Right ventricle myocardium inferior (tissue), 1 donor: ENCODE measurements around the gene EIF1AD. TPM values are rescaled to one million over a fixed set of nuclear protein-coding genes. Genes with fewer than 3 reads are reported as not detected.

ENCODE experiments used
- ATAC-seq: fragments of 200-7000 bp; cut with Tn5 transposase; one replicate; pipeline ENCODE4 v1.9.1; 2020; ENCODE audit warnings: mild to moderate bottlenecking, moderate library complexity
- DNase-seq: peaks from one replicate; pipeline ENCODE4 v3.0.0; 2021; ENCODE audit errors: missing footprints
- intact Hi-C: fragments of 100-400 bp; cut with DNase I; formaldehyde crosslinking; loops from one replicate; pipeline ENCODE4 v1.11.0; 2022
- total RNA-seq: library from RNA; stranded (reverse); fragmentation: NEBNext Ultra II Directional; extraction: Animal tissue kit (Norgen Biotek cat#: 25700); gene quantifications from one replicate; pipeline ENCODE4 v1.2.1, GENCODE V29; 2021
- donor health status: DM: no; HTN: yes; CAD: no; lungs with severe emphysema.

EIF1AD gene
- total RNA-seq, 1 donor from 2014 or later: 18.0 TPM

DNA sequence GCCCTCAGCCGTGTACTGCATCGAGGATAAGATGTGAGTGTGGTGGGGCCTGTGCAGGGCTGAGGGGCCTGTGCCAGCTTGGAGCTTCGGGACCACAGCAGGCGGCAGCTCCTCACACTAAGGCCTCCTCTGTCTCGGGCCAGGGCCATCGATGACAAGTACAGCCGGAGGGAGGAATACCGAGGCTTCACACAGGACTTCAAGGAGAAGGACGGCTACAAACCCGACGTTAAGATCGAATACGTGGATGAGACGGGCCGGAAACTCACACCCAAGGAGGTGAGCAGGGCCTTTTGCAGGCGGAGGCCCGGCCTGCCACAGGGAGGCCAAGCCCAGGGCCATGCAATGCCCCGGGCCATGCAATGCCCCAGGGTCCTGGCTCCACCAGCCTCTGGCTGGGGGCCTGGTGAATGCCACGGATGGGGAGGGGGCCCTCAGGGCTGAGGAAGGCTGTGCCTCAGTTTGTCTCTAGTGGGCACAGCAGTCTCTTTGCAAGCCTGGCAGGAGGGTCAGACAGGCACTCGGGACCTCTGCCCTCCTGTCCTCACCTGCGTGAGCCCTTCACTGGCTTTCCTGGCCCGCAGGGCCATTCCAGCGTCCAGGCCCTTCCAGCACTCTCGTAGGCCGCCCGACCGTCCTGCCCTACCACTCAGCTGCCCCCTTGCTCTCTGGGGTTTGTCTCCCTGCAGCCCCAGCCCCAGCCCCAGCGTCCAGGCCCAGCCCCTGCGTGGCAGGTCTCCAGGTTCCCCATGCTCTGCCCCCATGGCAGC is 24.2 kb downstream of the EIF1AD start:
- intact Hi-C loops: no loop called here
- ATAC-seq (peak; percentile 32), DNase-seq (no peak)

DNA sequence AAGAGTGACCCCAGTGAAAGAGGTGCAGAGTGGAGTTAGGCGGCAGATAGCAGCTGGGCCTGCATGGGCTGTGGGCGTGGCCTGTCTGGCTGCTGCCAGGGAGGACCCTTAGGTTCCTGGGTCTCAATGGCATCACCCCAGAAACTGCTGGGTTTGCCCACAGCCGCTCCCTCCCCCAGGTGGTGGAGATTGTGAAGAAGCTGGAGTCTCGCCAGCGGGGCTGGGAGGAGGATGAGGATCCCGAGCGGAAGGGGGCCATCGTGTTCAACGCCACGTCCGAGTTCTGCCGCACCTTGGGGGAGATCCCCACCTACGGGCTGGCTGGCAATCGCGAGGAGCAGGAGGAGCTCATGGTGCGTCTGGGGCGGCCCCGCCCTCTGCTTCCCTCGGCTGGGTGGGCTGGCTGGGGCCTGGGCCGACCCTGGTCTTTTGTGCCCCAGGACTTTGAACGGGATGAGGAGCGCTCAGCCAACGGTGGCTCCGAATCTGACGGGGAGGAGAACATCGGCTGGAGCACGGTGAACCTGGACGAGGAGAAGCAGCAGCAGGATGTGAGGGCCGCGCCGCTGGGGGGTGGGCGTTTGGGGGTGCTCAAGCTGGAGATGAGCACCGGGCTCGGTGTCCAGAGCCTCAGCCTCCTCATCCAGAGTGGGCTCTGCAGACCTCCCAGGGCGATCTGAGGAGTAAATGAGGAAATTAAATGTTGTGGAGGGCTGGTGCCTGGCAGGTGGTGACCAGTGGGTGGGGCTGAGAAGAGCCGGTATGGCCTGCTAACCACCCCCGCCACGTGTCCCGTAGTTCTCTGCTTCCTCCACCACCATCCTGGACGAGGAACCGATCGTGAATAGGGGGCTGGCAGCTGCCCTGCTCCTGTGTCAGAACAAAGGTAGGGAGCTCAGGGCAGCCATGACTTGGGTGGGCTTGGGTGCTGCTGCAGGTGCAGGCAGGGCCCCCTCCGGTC is 25.5 kb downstream of the EIF1AD start:
- DNase-seq (no peak), ATAC-seq (no peak)
- intact Hi-C loops: no loop called here

DNA sequence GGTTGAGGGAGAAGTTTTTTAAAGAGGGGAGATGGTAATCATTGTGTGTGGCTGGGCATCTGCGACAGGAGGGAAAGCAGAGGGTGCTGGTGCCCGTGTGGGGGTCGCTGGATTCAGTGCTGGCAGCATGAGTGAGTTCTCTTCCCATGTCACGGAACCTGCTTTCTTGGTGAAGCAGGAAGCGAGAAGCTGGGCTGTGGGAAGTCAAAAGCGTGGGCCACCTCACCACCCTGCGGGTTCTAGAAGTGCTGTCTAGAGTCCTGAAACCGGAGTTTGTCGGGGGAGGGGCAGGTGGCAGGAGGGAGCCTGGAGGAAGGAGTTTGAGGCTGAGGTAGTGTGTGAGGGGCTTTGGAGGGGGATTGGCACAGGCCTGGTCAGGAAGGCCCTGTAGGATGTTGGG is 26.2 kb downstream of the EIF1AD start:
- intact Hi-C loops: no loop called here
- no peak for ATAC-seq
- DNase-seq: no peak

DNA sequence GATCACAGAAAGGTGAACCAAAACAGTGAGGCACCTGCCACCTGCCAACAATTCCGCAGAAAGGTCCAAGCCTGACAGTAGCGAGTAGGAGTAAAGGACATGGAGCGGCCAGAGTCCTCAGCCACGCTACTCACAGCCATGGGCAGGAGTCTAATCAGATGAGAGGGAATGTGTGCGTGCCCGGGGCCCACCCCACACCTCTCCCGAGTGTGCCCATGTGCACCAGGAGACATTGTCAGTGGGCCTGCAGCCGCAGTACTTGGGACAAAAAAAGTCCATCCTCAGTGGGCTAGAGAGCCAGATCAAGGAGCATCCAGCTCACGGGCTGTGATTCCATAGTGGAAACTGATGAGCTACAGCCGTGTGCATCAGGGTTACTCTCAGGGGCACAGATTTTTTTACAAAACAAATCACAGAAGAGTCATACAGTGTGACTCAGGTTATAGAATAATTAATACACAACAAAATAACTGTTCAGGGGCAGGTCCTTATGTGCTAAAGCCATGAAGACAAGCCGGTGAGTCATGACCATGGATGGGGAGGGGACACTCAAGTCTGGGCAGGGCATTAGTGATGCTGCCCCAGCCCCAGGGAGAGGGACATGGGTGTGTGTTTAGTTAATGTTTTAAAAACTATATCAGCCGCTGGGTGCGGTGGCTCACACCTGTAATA is 28.4 kb downstream of the EIF1AD start:
- intact Hi-C loops: no loop called here
- DNase-seq: no peak
- ATAC-seq: no peak

DNA sequence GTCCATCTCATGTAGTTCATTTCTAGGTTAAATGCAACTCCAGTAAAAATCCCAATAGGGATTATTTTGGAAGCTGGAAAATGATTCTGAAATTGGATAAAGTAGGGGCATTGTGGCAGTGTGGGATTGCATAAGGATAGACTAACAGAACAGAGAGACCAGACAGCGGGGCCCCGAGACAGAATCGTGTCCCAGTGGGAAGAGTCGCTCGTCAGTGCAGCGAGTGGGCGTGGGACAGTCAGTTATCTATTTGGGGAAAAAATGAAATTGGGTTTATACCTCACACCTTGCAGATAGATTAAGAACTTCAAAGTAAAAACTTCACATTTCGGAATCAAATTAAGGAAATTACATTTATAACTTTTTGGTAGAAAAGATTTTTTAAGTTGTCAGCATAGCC is 29.8 kb downstream of the EIF1AD start:
- intact Hi-C loops: no loop called here
- DNase-seq (no peak), ATAC-seq (no peak)

DNA sequence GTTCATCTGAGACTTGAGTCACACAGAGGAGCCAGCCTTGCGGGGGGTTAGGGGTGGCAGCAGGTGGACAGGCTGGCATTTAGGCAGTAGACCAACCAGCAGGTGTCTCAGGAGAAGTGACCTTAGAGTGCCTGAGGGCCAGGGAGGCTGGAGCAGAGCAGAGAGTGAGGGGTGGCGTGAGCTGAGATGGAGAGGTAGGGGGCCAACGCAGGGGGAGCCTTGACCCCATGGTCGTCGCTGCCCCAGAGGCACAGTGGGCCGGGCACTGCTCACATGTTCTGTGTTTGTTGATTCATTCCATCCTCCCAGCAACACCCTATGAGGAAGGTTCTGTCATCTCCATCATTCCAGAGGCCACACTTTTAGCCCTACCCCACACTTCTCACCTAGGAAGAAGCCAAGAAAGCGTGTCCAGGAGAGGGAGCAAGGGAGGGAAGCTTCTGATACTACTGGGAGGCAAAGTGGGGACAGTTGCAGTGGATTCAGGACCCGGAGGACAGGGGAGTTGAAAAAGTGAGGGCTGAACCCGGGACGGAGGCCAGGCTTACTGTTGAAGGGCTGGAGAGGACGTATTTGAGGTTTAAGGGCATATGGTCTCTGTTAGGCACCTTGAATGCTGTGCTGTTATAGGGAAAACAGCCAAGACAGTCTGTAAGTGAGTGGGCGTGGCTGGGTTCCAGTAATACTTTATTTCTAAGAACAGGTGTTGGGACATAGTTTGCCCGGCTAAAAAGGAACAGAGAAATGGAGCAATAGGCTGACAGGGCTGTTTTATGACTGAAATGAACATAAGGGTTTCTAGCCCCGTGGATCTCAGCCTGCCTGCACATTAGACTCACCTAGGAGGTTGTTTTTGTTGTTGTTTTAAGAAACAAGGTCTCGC is 33.1 kb downstream of the EIF1AD start:
- intact Hi-C loops: loop anchor here (10.0 kb wide), 1 partner anchor 114 kb away; the partner anchor contains the start of gene CFL1
- ATAC-seq (no peak), DNase-seq (no peak)

DNA sequence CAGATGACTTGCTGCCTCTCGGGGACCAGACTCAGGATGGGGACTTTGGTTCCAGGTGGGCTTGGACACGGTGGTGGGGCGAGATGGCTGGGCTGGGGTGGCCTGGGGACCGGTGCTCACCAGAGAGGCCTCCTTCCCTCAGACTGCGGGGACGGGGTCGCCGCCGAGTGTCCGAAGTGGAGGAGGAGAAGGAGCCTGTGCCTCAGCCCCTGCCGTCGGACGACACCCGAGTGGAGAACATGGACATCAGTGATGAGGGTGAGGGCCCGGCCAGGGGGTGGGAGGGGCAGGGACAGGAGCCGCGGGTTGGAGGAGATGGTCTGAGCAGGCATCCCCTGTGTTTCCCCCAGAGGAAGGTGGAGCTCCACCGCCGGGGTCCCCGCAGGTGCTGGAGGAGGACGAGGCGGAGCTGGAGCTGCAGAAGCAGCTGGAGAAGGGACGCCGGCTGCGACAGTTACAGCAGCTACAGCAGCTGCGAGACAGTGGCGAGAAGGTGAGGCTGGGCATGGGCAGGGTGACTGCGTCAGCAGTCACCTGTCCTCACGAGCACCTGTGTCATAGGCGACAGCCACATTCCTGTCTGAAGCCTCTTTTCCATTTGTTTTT is 34.5 kb downstream of the EIF1AD start:
- no peak for ATAC-seq
- DNase-seq: no peak
- intact Hi-C loops: loop anchor here (10.0 kb wide), 1 partner anchor 113 kb away; the partner anchor contains the start of gene CFL1

DNA sequence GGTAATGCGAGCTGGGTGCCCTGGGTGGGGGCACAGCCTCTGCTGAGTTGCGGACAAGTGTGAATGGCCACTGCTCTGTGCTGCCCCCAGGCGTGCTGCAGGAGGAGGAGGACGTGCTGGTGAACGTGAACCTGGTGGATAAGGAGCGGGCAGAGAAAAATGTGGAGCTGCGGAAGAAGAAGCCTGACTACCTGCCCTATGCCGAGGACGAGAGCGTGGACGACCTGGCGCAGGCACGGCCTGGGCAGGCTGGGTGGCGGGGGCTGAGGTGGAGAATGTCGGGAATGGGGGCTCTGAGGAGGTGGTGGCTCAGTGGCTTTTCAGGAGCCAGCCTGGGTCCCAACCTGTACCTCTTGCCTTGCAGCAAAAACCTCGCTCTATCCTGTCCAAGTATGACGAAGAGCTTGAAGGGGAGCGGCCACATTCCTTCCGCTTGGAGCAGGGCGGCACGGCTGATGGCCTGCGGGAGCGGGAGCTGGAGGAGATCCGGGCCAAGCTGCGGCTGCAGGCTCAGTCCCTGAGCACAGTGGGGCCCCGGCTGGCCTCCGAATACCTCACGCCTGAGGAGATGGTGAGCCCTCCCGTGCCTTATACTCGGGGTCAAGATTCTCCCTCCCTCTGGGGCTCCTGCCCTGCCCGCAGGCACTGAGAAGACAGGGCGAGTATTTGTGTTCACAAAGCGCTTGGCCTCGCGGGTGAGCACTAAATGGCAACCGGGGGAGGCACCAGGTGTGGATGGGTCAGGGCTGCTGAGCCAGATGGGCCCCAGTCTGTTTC is 35.8 kb downstream of the EIF1AD start:
- no peak for DNase-seq
- intact Hi-C loops: loop anchor here (10.0 kb wide), 1 partner anchor 111 kb away; the partner anchor contains the start of gene CFL1
- ATAC-seq: no peak

DNA sequence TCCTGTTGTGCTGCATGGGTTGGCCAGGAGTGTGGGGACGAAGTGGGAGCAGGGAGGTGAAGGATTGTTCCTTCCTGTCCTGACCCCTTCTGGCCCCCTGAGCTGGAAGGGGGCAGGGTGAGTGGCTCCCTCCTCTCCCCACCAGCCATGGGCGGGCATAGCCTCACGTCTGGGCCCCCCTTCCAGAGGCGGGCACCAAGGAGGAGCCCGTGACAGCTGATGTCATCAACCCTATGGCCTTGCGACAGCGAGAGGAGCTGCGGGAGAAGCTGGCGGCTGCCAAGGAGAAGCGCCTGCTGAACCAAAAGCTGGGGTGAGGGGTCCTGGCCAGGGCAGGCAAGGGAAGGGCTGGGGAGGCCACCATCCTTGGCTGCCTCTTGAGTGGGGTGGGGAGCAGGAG is 37.1 kb downstream of the EIF1AD start:
- intact Hi-C loops: loop anchor here (10.0 kb wide), 1 partner anchor 110 kb away; the partner anchor contains the start of gene CFL1
- DNase-seq: no peak
- ATAC-seq: no peak

DNA sequence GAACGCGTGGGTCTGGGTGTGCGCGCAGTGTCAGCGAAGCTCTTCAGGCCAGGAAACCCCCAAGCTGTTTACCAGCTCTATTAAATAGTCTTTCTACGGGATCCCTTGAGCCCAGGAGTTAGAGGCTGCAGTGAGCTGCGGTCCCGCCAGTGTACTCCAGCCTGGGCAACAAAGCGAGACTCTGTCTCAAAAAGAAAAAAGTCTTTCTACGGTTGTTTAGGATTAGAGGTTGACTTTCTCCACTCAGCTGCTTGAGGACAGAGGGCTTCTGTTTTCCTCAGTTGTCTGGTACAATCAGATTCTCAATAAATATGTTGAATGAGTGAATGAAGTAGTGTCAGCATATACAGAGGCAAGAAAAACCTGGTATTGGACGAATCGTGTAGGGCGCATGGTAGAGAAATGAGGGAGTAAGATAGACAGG is 39.8 kb downstream of the EIF1AD start:
- ATAC-seq (no peak), DNase-seq (no peak)
- intact Hi-C loops: loop anchor here (10.0 kb wide), 1 partner anchor 107 kb away; the partner anchor contains the start of gene CFL1

DNA sequence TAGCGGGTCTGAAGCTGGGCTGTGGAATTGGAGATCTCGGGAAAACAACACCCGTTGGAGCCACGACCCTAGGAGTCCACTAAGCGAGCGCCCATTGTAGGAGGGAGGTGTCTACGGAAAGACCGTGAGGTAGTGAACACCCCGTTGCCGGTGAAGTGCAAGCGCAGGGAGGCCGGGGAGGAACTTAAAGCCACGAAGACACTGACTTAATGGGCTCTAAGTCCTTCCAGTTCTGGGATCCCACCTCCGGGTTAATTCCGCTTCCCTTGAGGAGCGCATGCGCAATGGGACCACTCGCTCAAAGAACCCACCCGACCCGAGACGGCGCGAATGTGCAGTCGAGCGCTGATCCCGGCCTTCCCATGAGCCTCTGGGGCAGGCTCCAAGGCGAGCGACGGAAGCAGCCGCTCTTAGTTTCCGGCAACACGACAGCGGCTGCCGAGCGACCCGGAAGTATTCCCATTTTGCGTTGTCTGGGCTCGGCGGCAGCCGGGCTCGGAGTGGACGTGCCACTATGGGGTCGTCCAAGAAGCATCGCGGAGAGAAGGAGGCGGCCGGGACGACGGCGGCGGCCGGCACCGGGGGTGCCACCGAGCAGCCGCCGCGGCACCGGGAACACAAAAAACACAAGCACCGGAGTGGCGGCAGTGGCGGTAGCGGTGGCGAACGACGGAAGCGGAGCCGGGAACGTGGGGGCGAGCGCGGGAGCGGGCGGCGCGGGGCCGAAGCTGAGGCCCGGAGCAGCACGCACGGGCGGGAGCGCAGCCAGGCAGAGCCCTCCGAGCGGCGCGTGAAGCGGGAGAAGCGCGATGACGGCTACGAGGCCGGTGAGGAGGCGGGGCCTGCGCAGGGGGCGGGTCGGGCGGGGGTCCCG is 40.5 kb downstream of the EIF1AD start, which contains the start of gene SART1:
Gene SART1, plus strand, starts transcription at position 468 of the 874 bp plus-strand sequence. Its CDS starts 47 bp downstream, at position 515.
- DNase-seq (peak; percentile 99), ATAC-seq (peak; percentile 99)
- intact Hi-C loops: loop anchor here (1.0 to 10.0 kb wide), 4 partner anchors 41 to 107 kb away; partner anchors contain the start of genes BANF1, C11orf68, CFL1 and DRAP1

DNA sequence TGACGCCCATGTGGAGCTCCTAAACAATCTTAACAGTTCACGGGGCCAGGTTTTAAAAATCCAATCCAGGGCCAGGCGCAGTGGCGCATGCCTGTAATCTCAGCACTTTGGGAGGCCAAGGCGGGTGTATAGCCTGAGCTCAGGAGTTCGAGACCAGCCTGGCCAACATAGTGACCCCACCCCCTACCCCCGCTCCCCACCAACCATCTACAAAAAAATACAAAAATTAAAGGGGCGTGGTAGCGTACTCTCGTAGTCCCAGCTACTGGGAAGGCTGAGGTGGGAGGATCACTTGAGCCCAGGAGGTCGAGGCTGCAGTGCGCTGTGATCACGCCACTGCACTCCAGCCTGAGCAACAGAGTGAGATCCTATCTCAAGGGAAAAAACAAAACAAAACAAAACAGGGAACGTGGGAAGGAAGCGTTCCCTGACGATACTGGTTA is 41.1 kb downstream of the EIF1AD start:
- ATAC-seq: peak; percentile 0
- intact Hi-C loops: loop anchor here (1.0 to 10.0 kb wide), 4 partner anchors 41 to 106 kb away; partner anchors contain the start of genes BANF1, C11orf68, CFL1 and DRAP1

DNA sequence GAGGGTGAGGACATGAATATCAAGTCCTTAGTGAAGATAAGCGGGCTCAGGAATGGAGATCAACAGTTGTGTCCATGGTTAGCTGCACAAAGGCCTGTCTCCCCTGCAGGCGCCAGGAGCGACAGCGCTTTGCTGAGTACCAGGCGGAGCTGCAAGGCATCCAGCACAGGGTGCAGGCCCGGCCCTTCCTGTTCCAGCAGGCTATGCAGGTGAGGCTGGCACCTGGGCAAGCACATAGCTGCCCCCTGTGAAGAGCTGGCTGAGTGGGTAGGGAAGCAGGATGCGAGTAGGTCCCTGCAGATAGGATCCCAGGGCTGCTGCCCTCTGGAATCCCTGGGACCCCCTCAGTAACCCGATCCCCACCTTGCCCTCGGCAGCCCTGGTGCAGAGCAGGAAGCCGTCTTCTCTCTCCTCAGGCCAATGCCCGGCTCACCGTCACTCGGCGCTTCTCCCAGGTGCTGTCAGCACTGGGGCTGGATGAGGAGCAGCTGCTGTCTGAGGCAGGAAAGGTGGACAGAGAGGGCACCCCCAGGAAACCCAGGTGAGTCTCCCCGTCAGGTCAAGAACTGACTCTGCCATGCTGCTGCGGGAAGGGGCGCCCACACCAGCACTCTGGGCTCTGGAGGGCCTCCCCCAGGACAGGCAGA is 43.1 kb downstream of the EIF1AD start:
- ATAC-seq: no peak
- DNase-seq: no peak
- intact Hi-C loops: no loop called here

More for the DNA sequence above, 41.1 kb downstream of the EIF1AD start:
- DNase-seq: no peak

DNA sequence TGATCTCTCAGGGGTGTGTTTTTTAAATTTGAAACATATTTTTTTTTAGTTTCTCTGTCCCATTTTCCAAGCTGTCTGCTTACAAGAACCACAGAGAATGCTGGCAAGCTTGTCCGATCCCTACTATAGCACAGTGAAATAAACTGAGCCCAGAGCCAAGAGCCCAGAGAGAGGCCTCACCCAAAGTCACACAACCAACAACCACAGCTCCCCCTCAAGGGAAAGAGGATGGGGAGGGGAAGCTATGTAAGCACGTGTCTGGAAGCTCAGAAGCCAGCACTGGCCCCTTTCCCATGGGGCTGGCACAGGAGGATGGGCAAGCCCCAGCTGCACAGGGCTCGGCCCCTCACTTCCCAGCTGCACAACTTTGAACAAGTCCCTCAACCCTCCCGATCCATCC is 43.7 kb downstream of the EIF1AD start:
- intact Hi-C loops: no loop called here
- ATAC-seq: no peak
- no peak for DNase-seq

DNA sequence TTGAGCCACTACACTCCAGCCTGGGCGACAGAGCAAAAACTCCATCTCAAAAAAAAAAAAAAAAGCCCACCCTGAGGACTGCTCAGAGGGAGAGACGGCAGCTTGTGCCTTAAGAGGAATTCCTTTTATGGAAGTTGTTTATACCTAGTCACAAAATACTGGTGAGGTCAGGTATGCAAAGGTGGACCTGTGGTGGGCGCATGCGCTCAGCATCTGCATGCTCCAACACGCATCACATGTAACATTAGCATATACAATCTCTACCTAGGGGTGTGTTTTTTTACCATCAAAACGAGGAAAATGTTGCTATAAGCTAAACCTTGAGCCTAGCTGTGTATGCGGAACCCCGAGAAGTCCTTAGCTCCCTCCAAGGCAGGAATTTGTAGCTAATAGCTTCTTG is 47.2 kb downstream of the EIF1AD start:
- DNase-seq (no peak), ATAC-seq (no peak)
- intact Hi-C loops: no loop called here
